HepG2 (cell line): ENCODE results near the gene DHRS1. TPM values are rescaled to one million over a fixed set of nuclear protein-coding genes. Genes with fewer than 3 reads are reported as not detected.

Source experiments
- ARHGAP35 ChIP-seq: sonication (generic); formaldehyde crosslinking; IDR thresholded peaks from 2 replicates; pipeline ENCODE4 v1.9.0; 2022; ENCODE audit warnings: mild to moderate bottlenecking, inconsistent platforms, moderate library complexity, missing genetic modification reagents, borderline replicate concordance
- HNRNPK ChIP-seq: fragments of 200-400 bp; formaldehyde crosslinking; IDR thresholded peaks from 2 replicates; pipeline ENCODE4 v1.6.1; 2018; ENCODE audit warnings: low read length, low read depth, moderate library complexity, mild to moderate bottlenecking; ENCODE audit not compliant: poor library complexity, severe bottlenecking
- MAF1 ChIP-seq: sonication (generic); formaldehyde crosslinking; IDR thresholded peaks from 2 replicates; pipeline ENCODE4 v1.5.0; 2020; ENCODE audit warnings: missing genetic modification reagents, borderline replicate concordance
- NR2F1 ChIP-seq, 2 experiments: fragments of 450-650 bp in 1 of 2; formaldehyde crosslinking in 1 of 2; IDR thresholded peaks; 2 replicates each; pipeline versions ENCODE4 v1.5.0 to v1.6.1; 2016 to 2020; ENCODE audit warnings: mild to moderate bottlenecking in 1 of 2, missing compliant biosample characterization in 1 of 2, missing genetic modification reagents in 1 of 2, moderate library complexity in 1 of 2
- RBM39 ChIP-seq: fragments of 200-400 bp; formaldehyde crosslinking; IDR thresholded peaks from one replicate; pipeline ENCODE4 v1.6.1; 2018; ENCODE audit warnings: antibody characterized with exemption, mild to moderate bottlenecking, low read depth, low read length; ENCODE audit not compliant: poor library complexity, severe bottlenecking
- REXO4 ChIP-seq: sonication (generic); formaldehyde crosslinking; IDR thresholded peaks from 2 replicates; pipeline ENCODE4 v1.8.0; 2022; ENCODE audit warnings: missing genetic modification reagents, mild to moderate bottlenecking, borderline replicate concordance
- SALL2 ChIP-seq: sonication (generic); formaldehyde crosslinking; IDR thresholded peaks from 2 replicates; pipeline ENCODE4 v1.8.1; 2023; ENCODE audit warnings: mild to moderate bottlenecking, missing genetic modification reagents, inconsistent platforms
- SSRP1 ChIP-seq: IDR thresholded peaks from 2 replicates; pipeline ENCODE4 v1.6.1; 2016; ENCODE audit warnings: control low read depth
- TMF1 ChIP-seq: sonication (generic); formaldehyde crosslinking; IDR thresholded peaks from 2 replicates; pipeline ENCODE4 v1.8.1; 2022; ENCODE audit warnings: low read depth, missing genetic modification reagents
- ZNF44 ChIP-seq: sonication (generic); formaldehyde crosslinking; IDR thresholded peaks from 2 replicates; pipeline ENCODE4 v1.5.1; 2020; ENCODE audit warnings: mild to moderate bottlenecking, missing genetic modification reagents
- ZNF598 ChIP-seq: sonication (generic); formaldehyde crosslinking; IDR thresholded peaks from 2 replicates; pipeline ENCODE4 v1.5.1; 2020; ENCODE audit warnings: mild to moderate bottlenecking, missing genetic modification reagents, borderline replicate concordance
- ZNF709 ChIP-seq: sonication (generic); formaldehyde crosslinking; IDR thresholded peaks from 2 replicates; pipeline ENCODE4 v1.5.0; 2020; ENCODE audit warnings: mild to moderate bottlenecking, missing genetic modification reagents
- ZNF724P ChIP-seq: sonication (generic); formaldehyde crosslinking; IDR thresholded peaks from 2 replicates; pipeline ENCODE4 v1.8.0; 2022; ENCODE audit warnings: missing genetic modification reagents, borderline replicate concordance
- ZNF775 ChIP-seq: sonication (generic); formaldehyde crosslinking; IDR thresholded peaks from 2 replicates; pipeline ENCODE4 v1.4.0; 2020; ENCODE audit warnings: missing genetic modification reagents, mild to moderate bottlenecking, moderate library complexity, borderline replicate concordance
- polyA plus RNA-seq, 8 experiments: library from polyadenylated mRNA; depleted of rRNA in 3 of 8; stranded (reverse) in 7 of 8; unstranded in 1 of 8; fragments of >200 nt; fragmentation: Illumina TruSeq in 4 of 8; extraction: Trizol in 4 of 8; gene quantifications; 2 replicates each; pipeline versions ENCODE4 v1.2.1 to v1.2.3, GENCODE V29; 2011 to 2016; ENCODE audit warnings: low read depth in 4 of 8, missing spikeins in 1 of 8, mixed read lengths in 1 of 8; ENCODE audit not compliant: insufficient read depth in 1 of 8
- total RNA-seq, 5 experiments: library from RNA; depleted of rRNA; stranded (reverse); fragments of >200 nt; fragmentation: Illumina TruSeq; extraction: Trizol; gene quantifications; 2 replicates each; pipeline ENCODE4 v1.2.3, GENCODE V29; 2016; ENCODE audit warnings: low read depth in 1 of 5
- TF ChIP-seq, protein P1 (sequence below): IDR thresholded peaks from 2 replicates; pipeline ENCODE4 v1.6.1; 2016; ENCODE audit warnings: low read depth, missing genetic modification reagents, missing compliant biosample characterization
- TF ChIP-seq, protein P2 (sequence below): sonication (generic); formaldehyde crosslinking; IDR thresholded peaks from 2 replicates; pipeline ENCODE4 v1.5.1; 2020; ENCODE audit warnings: missing genetic modification reagents, mild to moderate bottlenecking, borderline replicate concordance
- TF ChIP-seq, protein P3 (sequence below): sonication (generic); formaldehyde crosslinking; IDR thresholded peaks from 2 replicates; pipeline ENCODE4 v1.5.1; 2020; ENCODE audit warnings: mild to moderate bottlenecking, missing genetic modification reagents
- TF ChIP-seq, protein P4 (sequence below): IDR thresholded peaks from 2 replicates; pipeline ENCODE4 v1.6.1; 2016; ENCODE audit warnings: missing genetic modification reagents, missing compliant biosample characterization

DHRS1 gene
- total and polyA plus RNA-seq, 2 of the 13 experiments (the other 11 are each of a cell fraction or from before 2014, with no cell fraction given) = 49.8 to 60.8 TPM

DNA sequence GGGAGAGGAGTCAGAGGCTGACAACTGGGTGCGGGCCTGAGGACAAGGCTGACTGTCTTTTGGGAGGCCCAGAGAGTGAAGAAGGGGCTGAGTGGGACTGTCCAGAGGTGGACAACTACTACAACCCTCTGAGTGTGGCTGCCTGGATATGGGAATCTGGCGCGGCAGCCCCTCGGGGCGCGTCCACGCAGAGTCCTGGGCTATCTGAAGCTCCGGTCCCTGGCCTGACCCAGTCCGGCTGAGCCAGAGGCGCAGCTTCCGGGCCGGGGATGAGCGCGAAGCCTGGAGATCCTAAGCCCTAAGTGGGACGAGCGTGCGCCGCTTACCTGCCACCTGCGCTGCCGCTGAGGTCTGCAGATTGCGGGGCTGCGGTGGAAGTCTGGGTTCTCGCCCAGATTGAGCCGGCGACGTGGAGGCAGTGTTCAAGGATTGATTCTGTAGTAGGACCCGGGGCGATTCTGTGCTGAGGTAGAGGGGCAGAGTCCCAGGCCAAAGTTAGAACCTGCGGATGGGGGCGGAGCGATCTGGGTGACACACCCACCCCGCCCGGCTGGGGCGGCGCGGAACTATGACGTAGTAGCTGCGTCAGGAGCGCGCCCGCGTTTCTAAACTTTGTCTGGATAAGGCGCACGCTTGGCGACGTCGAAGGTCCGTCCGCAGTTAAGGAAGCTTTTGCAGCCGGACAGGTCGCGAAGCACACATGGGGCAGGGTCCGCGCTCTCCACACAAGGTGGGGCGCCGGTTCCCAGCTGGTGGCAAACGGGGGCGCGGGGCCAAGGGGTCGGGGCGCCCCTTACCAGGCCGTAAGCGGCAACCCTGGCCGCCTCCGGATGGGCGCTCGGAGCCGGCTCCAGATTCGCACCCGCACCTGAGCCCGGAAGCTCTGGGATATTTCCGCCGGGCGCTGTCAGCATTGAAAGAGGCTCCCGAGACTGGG lies at the start of gene DHRS1, which contains the start of gene NOP9 (continued):
- TF ChIP-seq, protein P1, sequence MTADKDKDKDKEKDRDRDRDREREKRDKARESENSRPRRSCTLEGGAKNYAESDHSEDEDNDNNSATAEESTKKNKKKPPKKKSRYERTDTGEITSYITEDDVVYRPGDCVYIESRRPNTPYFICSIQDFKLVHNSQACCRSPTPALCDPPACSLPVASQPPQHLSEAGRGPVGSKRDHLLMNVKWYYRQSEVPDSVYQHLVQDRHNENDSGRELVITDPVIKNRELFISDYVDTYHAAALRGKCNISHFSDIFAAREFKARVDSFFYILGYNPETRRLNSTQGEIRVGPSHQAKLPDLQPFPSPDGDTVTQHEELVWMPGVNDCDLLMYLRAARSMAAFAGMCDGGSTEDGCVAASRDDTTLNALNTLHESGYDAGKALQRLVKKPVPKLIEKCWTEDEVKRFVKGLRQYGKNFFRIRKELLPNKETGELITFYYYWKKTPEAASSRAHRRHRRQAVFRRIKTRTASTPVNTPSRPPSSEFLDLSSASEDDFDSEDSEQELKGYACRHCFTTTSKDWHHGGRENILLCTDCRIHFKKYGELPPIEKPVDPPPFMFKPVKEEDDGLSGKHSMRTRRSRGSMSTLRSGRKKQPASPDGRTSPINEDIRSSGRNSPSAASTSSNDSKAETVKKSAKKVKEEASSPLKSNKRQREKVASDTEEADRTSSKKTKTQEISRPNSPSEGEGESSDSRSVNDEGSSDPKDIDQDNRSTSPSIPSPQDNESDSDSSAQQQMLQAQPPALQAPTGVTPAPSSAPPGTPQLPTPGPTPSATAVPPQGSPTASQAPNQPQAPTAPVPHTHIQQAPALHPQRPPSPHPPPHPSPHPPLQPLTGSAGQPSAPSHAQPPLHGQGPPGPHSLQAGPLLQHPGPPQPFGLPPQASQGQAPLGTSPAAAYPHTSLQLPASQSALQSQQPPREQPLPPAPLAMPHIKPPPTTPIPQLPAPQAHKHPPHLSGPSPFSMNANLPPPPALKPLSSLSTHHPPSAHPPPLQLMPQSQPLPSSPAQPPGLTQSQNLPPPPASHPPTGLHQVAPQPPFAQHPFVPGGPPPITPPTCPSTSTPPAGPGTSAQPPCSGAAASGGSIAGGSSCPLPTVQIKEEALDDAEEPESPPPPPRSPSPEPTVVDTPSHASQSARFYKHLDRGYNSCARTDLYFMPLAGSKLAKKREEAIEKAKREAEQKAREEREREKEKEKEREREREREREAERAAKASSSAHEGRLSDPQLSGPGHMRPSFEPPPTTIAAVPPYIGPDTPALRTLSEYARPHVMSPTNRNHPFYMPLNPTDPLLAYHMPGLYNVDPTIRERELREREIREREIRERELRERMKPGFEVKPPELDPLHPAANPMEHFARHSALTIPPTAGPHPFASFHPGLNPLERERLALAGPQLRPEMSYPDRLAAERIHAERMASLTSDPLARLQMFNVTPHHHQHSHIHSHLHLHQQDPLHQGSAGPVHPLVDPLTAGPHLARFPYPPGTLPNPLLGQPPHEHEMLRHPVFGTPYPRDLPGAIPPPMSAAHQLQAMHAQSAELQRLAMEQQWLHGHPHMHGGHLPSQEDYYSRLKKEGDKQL (CRISPR knock-in tag) = peak; percentile 14; the same call in 1 of the 2 replicates
- TF ChIP-seq ZNF598 (CRISPR knock-in tag) (peak; percentile 99), SSRP1 (CRISPR knock-in tag) (no peak; the same call in 1 of the 2 replicates), NR2F1 (CRISPR knock-in tag; IDR thresholded peaks at IDR 0.05) (no peak; a peak in 3 of 4 replicates), ZNF775 (CRISPR knock-in tag) (peak; percentile 89; the same call in 1 of the 2 replicates), ZNF709 (CRISPR knock-in tag) (peak; percentile 28; the same call in 1 of the 2 replicates), MAF1 (peak; percentile 98), ARHGAP35 (CRISPR knock-in tag) (peak; percentile 99), RBM39 (peak; percentile 97), SALL2 (CRISPR knock-in tag) (peak; percentile 93), HNRNPK (peak; percentile 56), REXO4 (CRISPR knock-in tag) (no peak), ZNF724P (CRISPR knock-in tag) (peak; percentile 90; the same call in 1 of the 2 replicates), ZNF44 (peak; percentile 100), TMF1 (CRISPR knock-in tag) (no peak)
- TF ChIP-seq, protein P2, sequence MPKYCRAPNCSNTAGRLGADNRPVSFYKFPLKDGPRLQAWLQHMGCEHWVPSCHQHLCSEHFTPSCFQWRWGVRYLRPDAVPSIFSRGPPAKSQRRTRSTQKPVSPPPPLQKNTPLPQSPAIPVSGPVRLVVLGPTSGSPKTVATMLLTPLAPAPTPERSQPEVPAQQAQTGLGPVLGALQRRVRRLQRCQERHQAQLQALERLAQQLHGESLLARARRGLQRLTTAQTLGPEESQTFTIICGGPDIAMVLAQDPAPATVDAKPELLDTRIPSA (CRISPR knock-in tag) = no peak
- TF ChIP-seq, protein P3, sequence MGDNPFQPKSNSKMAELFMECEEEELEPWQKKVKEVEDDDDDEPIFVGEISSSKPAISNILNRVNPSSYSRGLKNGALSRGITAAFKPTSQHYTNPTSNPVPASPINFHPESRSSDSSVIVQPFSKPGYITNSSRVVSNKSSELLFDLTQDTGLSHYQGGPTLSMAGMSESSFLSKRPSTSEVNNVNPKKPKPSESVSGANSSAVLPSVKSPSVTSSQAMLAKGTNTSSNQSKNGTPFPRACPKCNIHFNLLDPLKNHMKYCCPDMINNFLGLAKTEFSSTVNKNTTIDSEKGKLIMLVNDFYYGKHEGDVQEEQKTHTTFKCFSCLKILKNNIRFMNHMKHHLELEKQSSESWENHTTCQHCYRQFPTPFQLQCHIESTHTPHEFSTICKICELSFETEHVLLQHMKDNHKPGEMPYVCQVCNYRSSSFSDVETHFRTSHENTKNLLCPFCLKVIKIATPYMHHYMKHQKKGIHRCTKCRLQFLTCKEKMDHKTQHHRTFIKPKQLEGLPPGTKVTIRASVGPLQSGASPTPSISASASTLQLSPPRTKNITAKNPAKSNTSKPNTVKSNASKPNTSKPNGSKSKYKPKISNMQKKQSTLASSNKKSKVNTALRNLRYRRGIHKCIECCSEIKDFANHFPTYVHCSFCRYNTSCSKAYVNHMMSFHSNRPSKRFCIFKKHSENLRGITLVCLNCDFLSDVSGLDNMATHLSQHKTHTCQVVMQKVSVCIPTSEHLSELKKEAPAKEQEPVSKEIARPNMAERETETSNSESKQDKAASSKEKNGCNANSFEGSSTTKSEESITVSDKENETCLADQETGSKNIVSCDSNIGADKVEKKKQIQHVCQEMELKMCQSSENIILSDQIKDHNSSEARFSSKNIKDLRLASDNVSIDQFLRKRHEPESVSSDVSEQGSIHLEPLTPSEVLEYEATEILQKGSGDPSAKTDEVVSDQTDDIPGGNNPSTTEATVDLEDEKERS (CRISPR knock-in tag) = peak; percentile 99
- TF ChIP-seq, protein P4, sequence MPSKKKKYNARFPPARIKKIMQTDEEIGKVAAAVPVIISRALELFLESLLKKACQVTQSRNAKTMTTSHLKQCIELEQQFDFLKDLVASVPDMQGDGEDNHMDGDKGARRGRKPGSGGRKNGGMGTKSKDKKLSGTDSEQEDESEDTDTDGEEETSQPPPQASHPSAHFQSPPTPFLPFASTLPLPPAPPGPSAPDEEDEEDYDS (CRISPR knock-in tag) = peak; percentile 92
